Lung (tissue), 12 donors: ENCODE data around the gene BBS9. TPM values are rescaled to one million over a fixed set of nuclear protein-coding genes. Genes with fewer than 3 reads are reported as not detected.
A peak's percentile ranks its signal among the peaks of the same experiment; 100 is the strongest.

ENCODE experiments used
- ATAC-seq: fragments of 200-7000 bp; cut with Tn5 transposase; one replicate; pipeline ENCODE4 v1.9.1; 2020; ENCODE audit warnings: moderate number of reproducible peaks; ENCODE audit not compliant: insufficient read depth, low FRiP score
- DNase-seq, 3 donors: peaks; one replicate each; pipeline ENCODE4 v3.0.0-alpha.2; 2013 to 2017
- H3K27ac ChIP-seq, 2 donors: one replicate each; pipeline ENCODE4 v1.5.1; 2013; ENCODE audit warnings: mild to moderate bottlenecking in 2 of 2, moderate library complexity in 2 of 2, control low read depth in 1 of 2, inconsistent platforms in 1 of 2, low read depth in 1 of 2, low read length in 1 of 2
- H3K27me3 ChIP-seq, 3 donors: one replicate each; pipeline ENCODE4 v1.5.1; 2013; ENCODE audit warnings: low read length in 2 of 3; ENCODE audit not compliant: control insufficient read depth in 3 of 3, insufficient read depth in 3 of 3
- H3K36me3 ChIP-seq, 4 donors: one replicate each; pipeline ENCODE4 v1.5.1; 2013; ENCODE audit warnings: low read length in 4 of 4, mild to moderate bottlenecking in 1 of 4, moderate library complexity in 1 of 4; ENCODE audit not compliant: control insufficient read depth in 4 of 4, insufficient read depth in 4 of 4
- H3K4me1 ChIP-seq, 5 donors: one replicate each; pipeline ENCODE4 v1.5.1; 2013; ENCODE audit warnings: low read length in 5 of 5, mild to moderate bottlenecking in 2 of 5, moderate library complexity in 1 of 5; ENCODE audit not compliant: control insufficient read depth in 5 of 5, insufficient read depth in 5 of 5
- H3K4me3 ChIP-seq: one replicate; pipeline ENCODE4 v1.5.1; 2013; ENCODE audit warnings: mild to moderate bottlenecking, control low read depth, moderate library complexity
- H3K9ac ChIP-seq, 2 donors: one replicate each; pipeline ENCODE4 v1.5.1; 2013; ENCODE audit warnings: low read length in 2 of 2, control low read depth in 1 of 2; ENCODE audit not compliant: insufficient read depth in 1 of 2
- H3K9me3 ChIP-seq, 4 donors: one replicate each; pipeline ENCODE4 v1.5.1; 2013; ENCODE audit warnings: low read length in 3 of 4, mild to moderate bottlenecking in 1 of 4, moderate library complexity in 1 of 4; ENCODE audit not compliant: control insufficient read depth in 4 of 4, insufficient read depth in 3 of 4
- WGBS, 2 donors: extraction: QIAGEN DNeasy Blood & Tissue Kit; methylation state at CpG; one replicate each; pipeline ENCODE4 v1.1.7; 2013; 5-methylcytosine and 5-hydroxymethylcytosine counted together
- polyA plus RNA-seq, 2 donors: library from polyadenylated mRNA; stranded (reverse); fragments of 200-250 nt; gene quantifications; one replicate each; pipeline ENCODE4 v1.2.1, GENCODE V29; 2013
- total RNA-seq, 2 donors: library from RNA; depleted of rRNA in 1 of 2; stranded (reverse); fragments of >200 nt in 1 of 2; gene quantifications; one replicate each; pipeline ENCODE4 v1.2.1, GENCODE V29; 2014 to 2021
- TF ChIP-seq, protein P1 (sequence below): IDR thresholded peaks from 2 replicates; pipeline ENCODE4 v1.5.1; 2012; ENCODE audit warnings: mild to moderate bottlenecking; ENCODE audit errors: control extremely low read depth, extremely low read depth
- donor health status: control.
- donor health status: control.
- donor health status: Bipolar disorder and iron deficiency.
- donor health status: healthy.
- donor health status: DM: yes; HTN: yes; CAD: no.

The BBS9 gene
- total and polyA plus RNA-seq, 4 donors = 3.5 to 65.0 (median 15.2) TPM

DNA sequence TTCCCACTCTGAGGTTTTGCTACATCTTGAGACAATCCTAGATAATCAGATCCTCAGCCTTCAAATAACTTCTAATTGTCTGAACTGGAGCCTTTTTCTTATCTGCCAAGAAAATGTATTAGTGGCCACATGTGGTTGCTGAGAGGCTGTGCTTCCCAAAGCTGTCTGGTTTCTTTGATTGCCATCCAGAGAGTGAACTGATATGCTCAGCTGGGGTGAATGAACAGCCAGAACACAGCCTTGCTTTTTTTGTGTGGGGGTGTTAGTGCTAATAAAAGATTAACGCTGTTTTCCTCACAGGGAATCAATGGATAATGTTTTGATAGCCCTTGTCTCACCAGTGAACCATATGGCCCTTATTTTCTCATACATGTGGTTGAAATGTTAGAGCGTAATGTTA, 66.9 kb downstream of the BBS9 start:
- no peak overlapping the region for H3K27ac ChIP-seq
- H3K9me3 ChIP-seq = no peaks in the 10 kb centered on the region
- no peak overlapping the region for H3K9ac ChIP-seq
- H3K4me1 ChIP-seq = peaks cover 0 to 6% (median 0%) of the 10 kb centered on the region in 5 donors
- H3K36me3 ChIP-seq = no peaks in the 10 kb centered on the region
- no peak for ATAC-seq
- H3K4me3 ChIP-seq = no peak overlapping the region
- 68 to 86% methylated on average over 2 of the region's 2 CpGs for WGBS, 2 donors
- TF ChIP-seq, protein P1, sequence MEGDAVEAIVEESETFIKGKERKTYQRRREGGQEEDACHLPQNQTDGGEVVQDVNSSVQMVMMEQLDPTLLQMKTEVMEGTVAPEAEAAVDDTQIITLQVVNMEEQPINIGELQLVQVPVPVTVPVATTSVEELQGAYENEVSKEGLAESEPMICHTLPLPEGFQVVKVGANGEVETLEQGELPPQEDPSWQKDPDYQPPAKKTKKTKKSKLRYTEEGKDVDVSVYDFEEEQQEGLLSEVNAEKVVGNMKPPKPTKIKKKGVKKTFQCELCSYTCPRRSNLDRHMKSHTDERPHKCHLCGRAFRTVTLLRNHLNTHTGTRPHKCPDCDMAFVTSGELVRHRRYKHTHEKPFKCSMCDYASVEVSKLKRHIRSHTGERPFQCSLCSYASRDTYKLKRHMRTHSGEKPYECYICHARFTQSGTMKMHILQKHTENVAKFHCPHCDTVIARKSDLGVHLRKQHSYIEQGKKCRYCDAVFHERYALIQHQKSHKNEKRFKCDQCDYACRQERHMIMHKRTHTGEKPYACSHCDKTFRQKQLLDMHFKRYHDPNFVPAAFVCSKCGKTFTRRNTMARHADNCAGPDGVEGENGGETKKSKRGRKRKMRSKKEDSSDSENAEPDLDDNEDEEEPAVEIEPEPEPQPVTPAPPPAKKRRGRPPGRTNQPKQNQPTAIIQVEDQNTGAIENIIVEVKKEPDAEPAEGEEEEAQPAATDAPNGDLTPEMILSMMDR = no peak
- H3K27me3 ChIP-seq = no peaks in the 10 kb centered on the region
- peak in 2 of 3 donors; percentile 12 to 32 for DNase-seq

DNA sequence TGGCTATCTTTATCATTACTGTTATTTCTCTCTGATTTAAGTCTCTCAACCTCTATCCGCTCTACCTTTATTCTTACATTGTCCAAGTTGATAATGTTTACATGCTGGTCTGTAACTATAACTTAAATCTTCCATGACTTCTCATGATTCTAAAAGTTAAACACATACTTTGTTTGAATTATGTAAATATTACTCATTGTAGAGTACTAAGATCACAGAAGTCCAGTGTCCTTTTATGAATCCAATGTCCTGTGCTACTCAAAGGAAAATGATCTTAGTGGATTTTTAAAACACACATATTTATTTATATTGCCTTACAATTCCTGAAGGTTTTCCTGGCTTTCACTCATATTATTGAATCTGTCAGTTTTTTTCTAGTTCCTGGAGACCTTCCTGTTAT, 70.9 kb downstream of the BBS9 start:
- H3K36me3 ChIP-seq = peaks cover 0 to 1% (median 0%) of the 10 kb centered on the region in 4 donors
- no peak overlapping the region for H3K4me3 ChIP-seq
- no peak overlapping the region for H3K9ac ChIP-seq
- H3K27ac ChIP-seq = no peak overlapping the region
- TF ChIP-seq, protein P1 = no peak
- H3K4me1 ChIP-seq = peaks cover 0 to 4% (median 0%) of the 10 kb centered on the region in 5 donors
- H3K9me3 ChIP-seq = no peaks in the 10 kb centered on the region
- DNase-seq (no peak), ATAC-seq (no peak)
- 100% methylated on average over 1 of the region's 1 CpG for WGBS, 2 donors
- H3K27me3 ChIP-seq = no peaks in the 10 kb centered on the region

DNA sequence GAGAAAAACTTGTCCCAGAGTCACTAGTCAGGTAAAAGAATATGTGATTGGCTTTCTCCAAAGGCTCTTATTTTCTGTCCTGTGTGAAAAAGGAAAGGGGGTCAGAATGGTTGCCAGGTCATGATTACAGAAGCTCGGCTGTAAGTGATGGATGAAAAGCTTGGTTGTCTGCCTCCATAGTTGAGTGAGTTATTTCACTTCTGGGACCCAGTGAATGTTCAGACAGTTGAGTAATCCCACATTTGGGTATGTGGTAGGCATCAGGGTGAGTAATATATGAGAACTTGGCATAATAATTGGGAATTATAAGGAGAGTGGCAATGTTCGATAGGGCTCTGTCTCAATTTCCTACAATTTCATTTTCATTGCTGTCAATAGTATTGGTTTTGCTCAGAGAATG, 72.5 kb downstream of the BBS9 start:
- 96 to 99% methylated on average over 2 of the region's 2 CpGs for WGBS, 2 donors
- no peak overlapping the region for H3K27ac ChIP-seq
- peaks cover 0 to 1% (median 0%) of the 10 kb centered on the region in 4 donors for H3K36me3 ChIP-seq
- TF ChIP-seq, protein P1 = no peak
- no peaks in the 10 kb centered on the region for H3K27me3 ChIP-seq
- DNase-seq (no peak), ATAC-seq (no peak)
- H3K4me1 ChIP-seq = no peaks in the 10 kb centered on the region
- H3K4me3 ChIP-seq = no peak overlapping the region
- H3K9me3 ChIP-seq = no peaks in the 10 kb centered on the region
- no peak overlapping the region for H3K9ac ChIP-seq

DNA sequence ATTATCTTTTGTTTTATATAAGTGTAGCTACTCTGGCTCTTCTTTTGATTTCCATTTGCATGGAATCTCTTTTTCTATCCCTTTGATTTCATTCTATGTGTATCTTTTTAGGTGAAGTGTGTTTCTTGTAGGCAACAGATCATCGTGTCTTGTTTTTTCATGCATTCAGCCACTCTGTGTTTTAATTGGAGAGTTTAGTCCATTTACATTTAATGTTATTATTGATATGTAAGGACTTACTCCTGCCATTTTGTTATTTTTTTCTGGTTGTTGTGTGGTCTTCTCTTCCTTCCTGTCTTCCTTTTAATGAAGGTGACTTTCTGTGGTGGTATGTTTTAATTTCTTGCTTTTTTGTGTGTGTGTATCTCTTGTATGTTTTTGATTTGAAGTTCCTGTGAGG, 81.6 kb downstream of the BBS9 start:
- ATAC-seq = no peak
- H3K36me3 ChIP-seq = peaks cover 0 to 16% (median 3%) of the 10 kb centered on the region in 4 donors
- H3K27me3 ChIP-seq = no peaks in the 10 kb centered on the region
- peaks cover 0 to 12% (median 8%) of the 10 kb centered on the region in 4 donors for H3K9me3 ChIP-seq
- no peak overlapping the region for H3K27ac ChIP-seq
- 97 to 100% methylated on average over 1 of the region's 1 CpG for WGBS, 2 donors
- no peak for DNase-seq
- TF ChIP-seq, protein P1 = no peak
- H3K4me3 ChIP-seq = no peak overlapping the region
- H3K4me1 ChIP-seq = no peaks in the 10 kb centered on the region
- H3K9ac ChIP-seq = no peak overlapping the region
